GM21717 (cell line): ENCODE results near the gene ABL1.

Experiments
- ATAC-seq: cut with Tn5 transposase; IDR thresholded peaks from one replicate; pipeline ENCODE4 v1.9.1; 2021; ENCODE audit warnings: mild to moderate bottlenecking, moderate library complexity; ENCODE audit not compliant: unreplicated experiment

The ABL1 gene

GRCh38 chr9:130913599-130914416 lies 78.8 kb downstream of the ABL1 start:
- ATAC-seq = no peak

DNA sequence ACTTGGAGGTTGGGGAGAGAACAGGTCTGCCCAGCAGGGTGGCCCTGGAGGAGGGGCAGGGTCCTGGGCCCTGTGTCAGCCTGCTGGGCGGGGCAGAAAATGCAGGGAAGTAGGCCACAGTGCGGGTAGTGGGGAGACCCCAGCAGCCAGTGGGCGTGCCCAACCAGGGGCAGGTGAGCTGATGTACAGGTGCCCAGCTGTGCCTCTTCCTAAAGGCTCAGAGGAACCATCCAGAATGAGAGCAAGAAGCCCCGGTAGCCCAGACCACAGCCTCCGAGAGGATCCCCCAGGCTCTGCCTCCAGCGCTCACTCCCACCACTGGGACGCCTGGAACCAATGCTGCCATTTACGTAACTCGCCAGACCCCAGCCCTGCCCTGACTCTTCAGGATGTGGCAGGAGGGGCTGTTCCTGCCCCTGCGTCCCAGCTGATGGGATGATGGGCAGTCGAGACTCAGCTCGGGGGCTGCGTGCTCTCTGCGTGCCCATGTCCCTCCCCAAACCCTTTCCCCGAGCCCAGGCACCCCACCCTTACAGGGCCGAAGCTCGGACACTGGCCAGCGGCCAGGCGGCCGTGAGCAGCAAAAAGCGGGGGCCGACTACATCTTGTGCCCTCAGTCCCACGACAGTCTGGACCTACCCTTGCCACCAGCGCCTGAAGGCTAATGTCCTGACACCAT lies 79.5 kb downstream of the ABL1 start:
- ATAC-seq = no peak

GRCh38 chr9:130915096-130915447 lies 80.0 kb downstream of the ABL1 start:
- ATAC-seq = no peak

DNA sequence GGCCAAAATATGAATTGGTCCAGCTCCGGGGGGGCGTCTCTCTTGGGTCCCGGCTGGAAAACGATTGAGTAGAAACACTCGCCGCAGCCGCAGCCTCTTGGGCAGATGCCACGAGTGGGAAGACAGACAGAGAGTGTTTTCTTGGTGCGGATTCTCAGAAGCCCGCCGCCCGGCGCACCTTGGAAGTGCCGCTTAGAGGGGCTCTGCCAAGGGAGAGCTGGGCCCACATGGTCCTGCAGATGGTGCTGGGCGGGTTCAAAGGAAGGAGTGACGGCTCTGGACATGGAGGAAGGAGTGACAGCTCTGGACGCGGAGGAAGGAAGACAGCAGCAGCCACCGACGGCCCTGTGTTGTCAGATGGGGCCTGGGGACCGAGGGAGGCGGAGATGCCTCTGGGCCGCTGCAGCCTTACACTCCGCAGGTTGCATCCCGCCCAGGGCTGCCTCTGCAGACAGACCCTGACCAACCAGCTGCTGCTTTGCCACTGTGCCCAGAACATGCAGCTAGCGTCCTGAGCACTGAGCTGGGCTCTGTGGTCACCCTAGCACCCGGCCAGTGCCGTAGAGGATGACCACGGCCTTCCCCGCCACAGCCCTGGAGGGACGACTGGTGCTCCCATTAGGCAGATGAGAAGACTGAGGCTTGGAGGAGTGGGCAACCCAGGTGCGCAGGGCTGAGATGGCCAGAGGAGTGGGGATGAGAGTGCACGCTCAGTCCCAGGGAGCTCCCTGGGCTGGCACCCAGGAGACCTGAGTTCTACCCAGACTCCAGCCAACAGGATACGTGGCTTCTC lies 82.3 kb downstream of the ABL1 start:
- no peak for ATAC-seq

DNA sequence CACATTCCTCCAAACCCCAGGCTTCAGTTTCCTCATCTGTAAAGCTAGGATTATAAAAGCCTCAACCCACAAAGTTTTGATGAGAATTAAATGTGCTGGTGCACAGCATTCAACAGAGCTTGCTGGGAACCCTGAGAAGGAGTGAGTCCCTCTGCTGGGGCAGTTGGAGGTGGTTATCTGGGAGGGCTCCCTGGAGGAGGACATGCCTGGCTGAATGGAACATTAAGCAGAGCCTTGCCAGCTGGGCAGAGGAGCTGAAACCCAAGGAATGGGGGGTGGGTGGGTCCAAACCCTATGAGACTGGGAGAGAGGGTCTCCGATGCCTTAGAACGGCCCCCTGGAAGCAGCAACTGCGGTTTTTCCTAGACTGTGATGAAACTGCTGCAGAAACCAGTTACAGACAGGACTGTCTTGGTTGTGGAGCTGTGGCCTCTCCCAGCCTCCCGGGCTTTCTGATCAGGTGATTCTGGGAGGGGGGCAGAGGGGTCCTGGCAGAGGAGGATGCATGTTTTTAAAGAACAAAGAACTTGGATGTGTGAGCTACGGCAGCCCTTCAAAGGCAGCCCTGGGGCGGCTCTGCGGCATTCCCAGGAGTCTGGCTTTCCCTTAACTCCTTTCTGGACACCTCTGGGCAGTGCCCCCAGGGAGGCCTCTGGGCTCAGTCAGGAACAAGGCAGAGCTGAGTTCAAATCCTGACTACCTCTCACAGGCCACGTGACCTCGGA lies 83.2 kb downstream of the ABL1 start:
- ATAC-seq = no peak

GRCh38 chr9:130918826-130919558 lies 83.9 kb downstream of the ABL1 start:
- no peak for ATAC-seq

DNA sequence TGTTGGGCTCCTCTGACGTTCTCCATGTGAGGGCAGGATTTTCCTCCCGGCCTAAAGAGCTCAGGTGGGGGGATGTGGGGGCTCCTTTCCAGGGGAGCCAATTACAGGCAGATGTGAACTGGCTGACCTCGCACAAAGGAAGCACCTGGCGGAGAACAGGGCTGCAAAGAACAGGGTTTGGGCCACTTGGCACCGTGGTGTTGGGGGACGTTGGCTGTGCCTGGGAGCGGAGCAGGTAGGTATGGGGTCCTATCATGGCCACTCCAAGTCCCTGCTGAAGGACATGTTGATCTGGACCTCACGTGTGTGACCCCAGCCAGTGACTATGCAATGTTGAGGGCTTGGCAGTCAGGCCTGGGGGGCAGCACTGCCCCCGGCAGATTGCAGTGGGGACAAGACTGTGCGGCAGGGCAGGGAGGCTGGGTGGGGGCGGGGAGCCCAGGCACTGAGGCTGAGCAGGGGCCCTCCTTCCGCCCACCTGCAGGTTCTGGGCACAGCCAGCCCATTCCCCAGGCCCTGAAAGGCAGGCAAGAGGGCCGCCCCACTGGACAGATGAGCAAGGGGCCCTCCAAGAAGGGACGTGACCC lies 84.6 kb downstream of the ABL1 start:
- ATAC-seq = no peak

GRCh38 chr9:130920233-130920632 lies 85.2 kb downstream of the ABL1 start:
- no peak for ATAC-seq

GRCh38 chr9:130920762-130921299 lies 85.8 kb downstream of the ABL1 start:
- no peak for ATAC-seq

GRCh38 chr9:130921300-130921988 lies 86.4 kb downstream of the ABL1 start:
- ATAC-seq = no peak

DNA sequence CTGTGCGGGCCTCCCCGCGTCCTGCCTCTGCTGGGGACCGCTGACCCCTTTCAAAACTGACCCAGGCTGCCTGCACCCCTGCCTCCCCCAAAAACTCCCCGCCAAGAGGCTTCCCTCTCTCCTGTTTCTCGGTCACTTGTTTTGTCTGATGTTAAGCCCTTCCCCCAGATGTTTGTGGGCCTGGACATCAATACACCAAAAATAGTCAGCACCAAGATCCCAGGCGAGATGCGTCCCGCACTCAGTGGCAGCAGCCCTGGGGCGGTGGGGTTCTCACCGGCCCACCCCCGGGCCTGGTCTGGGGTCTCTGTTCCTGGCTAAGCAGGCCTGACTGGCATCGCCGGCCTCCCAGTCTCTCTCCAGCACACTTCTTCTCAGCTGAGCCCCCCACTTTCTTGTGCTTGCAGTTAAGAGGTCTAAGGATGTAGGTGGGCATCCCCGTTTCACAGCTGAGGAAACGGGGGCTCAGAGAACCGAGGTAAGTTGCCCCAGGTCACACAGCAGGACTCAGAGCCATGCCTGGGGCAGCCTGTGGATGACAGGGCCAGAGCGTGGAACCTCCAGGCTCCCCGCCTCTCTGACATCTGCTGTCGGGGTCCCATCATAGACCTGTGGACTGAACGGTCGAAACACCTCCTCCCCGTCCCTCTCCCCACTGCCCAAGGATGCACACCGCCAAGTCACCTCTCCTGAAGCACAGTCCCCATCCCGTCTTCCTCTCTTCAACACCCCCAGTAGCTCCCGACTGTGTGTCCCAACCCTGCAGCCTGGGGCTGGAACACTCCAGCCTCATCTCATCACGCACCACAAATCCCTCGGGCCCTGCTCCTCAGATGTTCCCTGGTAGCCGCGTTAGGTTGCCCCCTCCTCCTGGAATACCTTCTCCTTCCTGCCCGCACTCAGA lies 87.2 kb downstream of the ABL1 start:
- ATAC-seq = no peak

- no peak for ATAC-seq
These were observed 88.0 kb downstream of the ABL1 start for GRCh38 chr9:130922893-130923610.

DNA sequence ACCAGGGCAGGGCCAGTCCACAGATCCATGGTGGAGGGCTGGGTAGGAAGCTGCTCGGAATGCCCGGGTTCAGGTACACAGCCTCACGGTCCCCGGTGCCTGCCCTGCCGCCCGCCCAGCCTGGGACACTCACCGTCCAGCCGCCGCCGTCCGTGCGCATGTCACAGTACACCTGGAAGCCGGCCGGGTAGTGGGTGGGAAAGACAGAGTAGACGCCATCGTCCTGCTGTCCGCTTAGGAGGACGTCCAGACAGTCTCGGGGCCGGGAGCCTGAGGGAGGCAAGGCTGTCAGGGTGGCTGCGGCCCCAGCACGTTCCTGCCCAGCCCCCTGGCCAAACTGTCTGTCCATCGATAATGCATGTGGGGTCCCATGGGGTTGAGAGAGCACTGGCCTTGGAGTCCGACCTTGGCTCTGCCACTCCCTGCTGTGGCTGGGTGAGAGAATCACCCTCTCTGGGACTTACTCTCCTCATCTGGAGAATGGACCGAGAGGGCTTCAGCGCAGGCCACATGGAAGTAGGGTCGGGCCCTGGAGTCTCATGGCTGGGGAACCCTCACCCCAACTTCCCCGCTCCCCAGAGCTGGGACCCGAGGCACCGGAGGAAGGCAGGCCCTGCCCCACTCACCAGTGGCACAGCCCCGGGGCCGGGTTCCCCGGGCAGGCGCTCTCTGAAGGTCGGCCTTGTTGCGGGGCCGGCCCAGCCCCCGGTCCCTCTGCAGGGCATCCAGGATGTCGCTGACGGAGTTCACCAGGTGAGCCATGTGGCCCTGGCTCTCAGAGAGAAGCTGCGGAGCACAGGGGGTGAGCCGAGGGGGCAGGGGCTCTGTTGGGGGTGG lies 88.8 kb downstream of the ABL1 start:
- ATAC-seq = no peak

- ATAC-seq = no peak
These were observed 89.4 kb downstream of the ABL1 start for GRCh38 chr9:130924448-130924788.

- no peak for ATAC-seq
These were observed 90.1 kb downstream of the ABL1 start for GRCh38 chr9:130925050-130925678.

GRCh38 chr9:130927338-130927737 lies 92.3 kb downstream of the ABL1 start:
- ATAC-seq = no peak
